Neutrophil (primary cell): Measurements from ENCODE around the gene TASL.

Experiments
- H3K27ac ChIP-seq: fragments of 200-600 bp; sonication (generic); 2 replicates; pipeline ENCODE4 v1.5.1; 2016; ENCODE audit warnings: mild to moderate bottlenecking, moderate library complexity
- H3K27me3 ChIP-seq: fragments of 200-600 bp; sonication (generic); 2 replicates; pipeline ENCODE4 v1.6.0; 2016; ENCODE audit warnings: mild to moderate bottlenecking
- H3K36me3 ChIP-seq: fragments of 200-600 bp; sonication (generic); 2 replicates; pipeline ENCODE4 v1.5.1; 2017
- H3K4me1 ChIP-seq, 2 experiments: fragments of 200-600 bp in 1 of 2; sonication (generic) in 1 of 2; 1 replicate in 1 of 2; 2 replicates in 1 of 2; pipeline versions ENCODE4 v1.5.1 to v1.6.1; 2013 to 2016; ENCODE audit warnings: low read depth in 1 of 2, low read length in 1 of 2, mild to moderate bottlenecking in 1 of 2, moderate library complexity in 1 of 2; ENCODE audit not compliant: control insufficient read depth in 1 of 2, insufficient read depth in 1 of 2
- H3K4me3 ChIP-seq, 2 experiments: fragments of 200-600 bp in 1 of 2; sonication (generic) in 1 of 2; 1 replicate in 1 of 2; 2 replicates in 1 of 2; pipeline ENCODE4 v1.5.1; 2013 to 2016; ENCODE audit warnings: low read depth in 1 of 2, low read length in 1 of 2, mild to moderate bottlenecking in 1 of 2, moderate library complexity in 1 of 2
- H3K9me3 ChIP-seq: fragments of 200-600 bp; sonication (generic); 2 replicates; pipeline ENCODE4 v1.5.1; 2016
- TF ChIP-seq, protein P1 (sequence below): fragments of 200-600 bp; sonication (generic); IDR thresholded peaks from 2 replicates; pipeline ENCODE4 v1.5.1; 2016; ENCODE audit warnings: antibody characterized with exemption

TASL gene

DNA sequence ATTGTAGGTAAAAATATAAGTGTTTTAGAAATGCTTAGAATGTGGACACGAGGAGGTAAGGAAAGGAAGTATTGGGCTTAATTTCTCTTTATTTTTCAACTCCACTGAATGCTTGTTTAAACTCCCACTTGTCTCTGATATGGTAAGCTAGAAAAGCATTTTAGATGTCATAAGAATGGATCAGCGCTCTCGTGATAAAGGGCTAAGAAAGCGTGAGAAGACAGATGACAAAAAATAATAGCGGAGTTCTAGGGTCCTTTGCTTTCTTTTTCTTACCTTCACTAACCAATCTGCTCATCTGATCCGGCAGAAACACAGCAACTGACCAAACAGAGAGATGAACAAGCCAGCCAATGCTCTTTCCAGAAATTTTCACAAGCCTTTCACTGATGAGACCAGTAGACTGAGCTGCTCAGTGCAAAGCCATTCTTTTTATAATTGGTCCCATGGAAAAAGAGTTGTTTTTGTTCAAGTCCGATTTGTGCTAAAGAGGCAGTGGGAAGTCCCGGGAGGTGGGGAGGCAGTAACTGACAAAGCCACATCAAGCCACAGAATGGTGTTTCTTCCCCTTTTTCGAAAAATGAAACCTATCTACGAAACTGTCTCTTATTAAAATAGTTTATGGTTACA lies at the start of gene TASL:
TSS of gene TASL (minus strand) at position 405 of the 630 bp plus-strand sequence. CDS start 17,411 bp downstream, outside the sequence.
- Histone ChIP-seq H3K9me3 (no peaks in the 10 kb centered on the region), H3K4me3 (peak within 1 kb of the TSS; percentile 65 to 69), H3K36me3 (no peaks in the 10 kb centered on the region), H3K27me3 (no peaks in the 10 kb centered on the region), H3K4me1 (peaks cover 39 to 42% of the 10 kb centered on the region in 2 experiments), H3K27ac (peak within 1 kb of the TSS; percentile 96)
- TF ChIP-seq, protein P1, sequence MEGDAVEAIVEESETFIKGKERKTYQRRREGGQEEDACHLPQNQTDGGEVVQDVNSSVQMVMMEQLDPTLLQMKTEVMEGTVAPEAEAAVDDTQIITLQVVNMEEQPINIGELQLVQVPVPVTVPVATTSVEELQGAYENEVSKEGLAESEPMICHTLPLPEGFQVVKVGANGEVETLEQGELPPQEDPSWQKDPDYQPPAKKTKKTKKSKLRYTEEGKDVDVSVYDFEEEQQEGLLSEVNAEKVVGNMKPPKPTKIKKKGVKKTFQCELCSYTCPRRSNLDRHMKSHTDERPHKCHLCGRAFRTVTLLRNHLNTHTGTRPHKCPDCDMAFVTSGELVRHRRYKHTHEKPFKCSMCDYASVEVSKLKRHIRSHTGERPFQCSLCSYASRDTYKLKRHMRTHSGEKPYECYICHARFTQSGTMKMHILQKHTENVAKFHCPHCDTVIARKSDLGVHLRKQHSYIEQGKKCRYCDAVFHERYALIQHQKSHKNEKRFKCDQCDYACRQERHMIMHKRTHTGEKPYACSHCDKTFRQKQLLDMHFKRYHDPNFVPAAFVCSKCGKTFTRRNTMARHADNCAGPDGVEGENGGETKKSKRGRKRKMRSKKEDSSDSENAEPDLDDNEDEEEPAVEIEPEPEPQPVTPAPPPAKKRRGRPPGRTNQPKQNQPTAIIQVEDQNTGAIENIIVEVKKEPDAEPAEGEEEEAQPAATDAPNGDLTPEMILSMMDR: no peak

GRCh38 chrX:30626402-30626801 lies 48.8 kb upstream of the TASL start:
- no peak overlapping the region for H3K27ac ChIP-seq
- TF ChIP-seq, protein P1: no peak
- H3K4me3 ChIP-seq: no peak overlapping the region
- no peaks in the 10 kb centered on the region for H3K27me3 ChIP-seq
- H3K4me1 ChIP-seq: peaks cover 16% of the 10 kb centered on the region in 2 experiments
- no peaks in the 10 kb centered on the region for H3K9me3 ChIP-seq
- no peaks in the 10 kb centered on the region for H3K36me3 ChIP-seq

- Histone ChIP-seq H3K4me3 (no peak overlapping the region), H3K4me1 (peaks cover 1 to 2% of the 10 kb centered on the region in 2 experiments), H3K36me3 (no peaks in the 10 kb centered on the region), H3K27ac (no peak overlapping the region), H3K27me3 (no peaks in the 10 kb centered on the region), H3K9me3 (no peaks in the 10 kb centered on the region)
- TF ChIP-seq, protein P1: no peak
Observed at GRCh38 chrX:30622361-30622760, 44.8 kb upstream of the TASL start.

DNA sequence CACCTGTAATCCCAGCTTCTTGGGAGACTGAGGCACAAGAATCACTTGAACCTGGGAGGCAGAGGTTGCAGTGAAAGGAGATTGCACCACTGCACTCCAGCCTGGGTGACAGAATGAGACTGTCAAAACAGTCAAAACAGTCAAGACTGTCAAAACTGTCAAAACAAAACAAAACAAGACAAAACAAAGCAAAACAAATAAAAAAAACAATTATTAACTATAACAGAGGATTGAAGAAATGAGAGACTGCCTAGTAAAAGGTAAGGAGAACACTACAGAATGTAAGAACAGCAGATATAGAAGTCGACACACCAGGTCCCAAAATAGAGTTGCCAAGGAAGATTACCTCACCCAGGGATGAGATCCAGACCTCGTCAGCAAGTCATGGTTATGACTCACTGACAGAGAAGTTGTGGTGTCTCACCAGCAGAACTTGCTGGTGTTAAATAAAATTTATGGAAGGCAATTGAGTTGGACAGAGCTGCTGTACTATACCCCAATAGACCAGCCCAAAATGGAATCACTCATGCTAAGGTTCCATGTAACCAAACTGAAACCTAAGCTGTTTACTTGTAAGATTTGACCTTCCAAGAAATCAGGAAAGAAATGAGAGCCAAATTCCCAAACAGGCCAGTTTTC lies 43.5 kb upstream of the TASL start:
- Histone ChIP-seq H3K4me3 (no peak overlapping the region), H3K27ac (no peak overlapping the region), H3K9me3 (no peaks in the 10 kb centered on the region), H3K4me1 (no peaks in the 10 kb centered on the region), H3K36me3 (no peaks in the 10 kb centered on the region), H3K27me3 (no peaks in the 10 kb centered on the region)
- TF ChIP-seq, protein P1: no peak

GRCh38 chrX:30620125-30620524 lies 42.6 kb upstream of the TASL start:
- Histone ChIP-seq H3K4me1 (no peaks in the 10 kb centered on the region), H3K9me3 (no peaks in the 10 kb centered on the region), H3K4me3 (no peak overlapping the region), H3K27ac (no peak overlapping the region), H3K36me3 (no peaks in the 10 kb centered on the region), H3K27me3 (no peaks in the 10 kb centered on the region)
- TF ChIP-seq, protein P1: no peak
